ENCODE measurements around the gene TTC23.

DNA sequence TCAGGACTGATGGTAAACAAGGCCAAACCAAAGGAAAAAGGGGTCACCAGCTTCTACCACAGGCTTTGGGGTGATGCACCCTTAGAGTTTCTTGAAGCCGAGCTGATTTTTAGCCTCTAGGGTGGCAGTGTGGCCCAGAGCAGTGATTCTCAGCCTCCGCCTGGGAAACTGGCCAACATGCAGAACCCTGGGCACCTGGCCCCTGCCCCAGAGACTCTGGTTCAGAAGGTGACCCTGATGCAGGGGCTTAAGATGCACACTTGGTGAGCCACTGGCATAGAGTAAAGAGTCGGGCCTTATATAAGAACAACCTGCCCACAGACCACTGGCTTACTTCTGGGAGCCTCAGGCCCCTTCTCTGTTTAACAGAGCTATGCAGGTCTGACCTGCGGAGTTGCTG, 100.0 kb downstream of the TTC23 start:
- TF ChIP-seq EZH2 (IDR thresholded peaks at IDR 0.05; ENCODE audit: borderline replicate concordance, low read depth, low read length, poor library complexity, severe bottlenecking), result no peak
- TF ChIP-seq, protein P1, sequence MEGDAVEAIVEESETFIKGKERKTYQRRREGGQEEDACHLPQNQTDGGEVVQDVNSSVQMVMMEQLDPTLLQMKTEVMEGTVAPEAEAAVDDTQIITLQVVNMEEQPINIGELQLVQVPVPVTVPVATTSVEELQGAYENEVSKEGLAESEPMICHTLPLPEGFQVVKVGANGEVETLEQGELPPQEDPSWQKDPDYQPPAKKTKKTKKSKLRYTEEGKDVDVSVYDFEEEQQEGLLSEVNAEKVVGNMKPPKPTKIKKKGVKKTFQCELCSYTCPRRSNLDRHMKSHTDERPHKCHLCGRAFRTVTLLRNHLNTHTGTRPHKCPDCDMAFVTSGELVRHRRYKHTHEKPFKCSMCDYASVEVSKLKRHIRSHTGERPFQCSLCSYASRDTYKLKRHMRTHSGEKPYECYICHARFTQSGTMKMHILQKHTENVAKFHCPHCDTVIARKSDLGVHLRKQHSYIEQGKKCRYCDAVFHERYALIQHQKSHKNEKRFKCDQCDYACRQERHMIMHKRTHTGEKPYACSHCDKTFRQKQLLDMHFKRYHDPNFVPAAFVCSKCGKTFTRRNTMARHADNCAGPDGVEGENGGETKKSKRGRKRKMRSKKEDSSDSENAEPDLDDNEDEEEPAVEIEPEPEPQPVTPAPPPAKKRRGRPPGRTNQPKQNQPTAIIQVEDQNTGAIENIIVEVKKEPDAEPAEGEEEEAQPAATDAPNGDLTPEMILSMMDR (conservative IDR thresholded peaks at IDR 0.05; ENCODE audit: low read depth, low read length), result no peak
